ENCODE results near the gene MIGA2.
"Not testable (repeated sequence)": the region's sequence is repeated elsewhere in the genome, so short reads cannot be mapped to it uniquely, and the experiment has no call there.

Gene MIGA2

DNA sequence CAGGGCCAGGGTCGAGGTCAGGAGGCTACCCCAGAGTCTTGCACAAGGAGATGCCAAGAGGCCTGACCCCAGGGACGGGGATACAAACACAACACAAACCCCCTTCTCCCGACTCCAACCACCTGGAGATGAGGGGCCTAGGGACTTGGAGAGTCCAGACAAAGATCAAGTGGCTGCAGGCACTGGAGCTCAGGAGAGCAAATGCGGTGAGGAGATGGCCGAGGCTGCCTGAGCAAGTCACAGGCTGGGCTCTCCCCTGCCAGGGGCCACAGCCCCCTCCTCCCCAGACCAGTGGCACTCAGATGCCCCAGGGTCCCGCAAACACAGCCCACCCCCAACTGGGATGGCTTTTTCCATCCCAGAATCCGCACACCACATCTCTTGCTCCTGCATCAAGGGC lies 24.1 kb upstream of the MIGA2 start:
- DNase-seq, result no peak

GRCh38 chr9:129012893-129013448 lies 23.5 kb upstream of the MIGA2 start:
- no peak for DNase-seq

DNA sequence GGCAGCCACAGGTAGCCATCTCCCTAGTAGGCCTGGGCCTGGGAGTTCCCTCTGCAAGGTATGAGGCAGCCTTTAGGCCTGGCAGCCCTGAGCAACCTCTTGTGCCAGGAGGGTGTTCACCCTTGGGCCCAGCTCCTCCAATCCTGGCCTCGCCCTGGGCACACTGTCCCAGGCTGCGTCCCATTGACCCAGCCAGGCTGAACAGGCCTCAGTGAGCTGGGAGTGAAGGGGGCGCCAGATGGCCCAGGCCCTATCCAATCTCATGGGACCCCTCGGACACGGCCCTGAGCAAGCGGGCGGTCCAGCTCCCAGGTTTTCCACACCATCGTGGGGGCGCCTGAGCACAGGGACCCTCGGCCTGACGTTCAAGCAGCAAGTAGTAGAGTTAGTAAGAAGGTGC lies 22.8 kb upstream of the MIGA2 start:
- no peak for DNase-seq

- no peak for DNase-seq
These were observed 22.3 kb upstream of the MIGA2 start for GRCh38 chr9:129014124-129014523.

- DNase-seq, result no peak
These were observed 21.8 kb upstream of the MIGA2 start for GRCh38 chr9:129014608-129015007.

DNA sequence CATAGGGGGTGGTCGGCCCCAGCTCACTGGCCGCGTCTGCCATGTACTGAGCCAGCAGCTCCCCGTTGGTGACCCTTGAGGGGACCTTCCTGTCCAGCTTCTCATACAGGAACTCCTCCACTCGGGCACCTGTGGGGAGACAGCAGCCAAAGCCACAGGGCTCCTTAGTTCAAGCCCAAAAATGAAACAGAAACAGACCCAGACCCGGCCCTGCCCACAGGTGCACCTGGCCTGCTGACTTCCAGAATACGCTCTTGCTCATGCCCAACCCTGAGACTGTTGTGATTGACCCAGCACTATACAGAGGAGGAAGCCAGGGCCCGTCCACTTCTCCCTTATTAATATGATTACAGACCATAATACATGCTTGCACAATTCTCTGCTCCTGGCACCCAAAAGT lies 15.3 kb upstream of the MIGA2 start:
- DNase-seq, result no peak

DNA sequence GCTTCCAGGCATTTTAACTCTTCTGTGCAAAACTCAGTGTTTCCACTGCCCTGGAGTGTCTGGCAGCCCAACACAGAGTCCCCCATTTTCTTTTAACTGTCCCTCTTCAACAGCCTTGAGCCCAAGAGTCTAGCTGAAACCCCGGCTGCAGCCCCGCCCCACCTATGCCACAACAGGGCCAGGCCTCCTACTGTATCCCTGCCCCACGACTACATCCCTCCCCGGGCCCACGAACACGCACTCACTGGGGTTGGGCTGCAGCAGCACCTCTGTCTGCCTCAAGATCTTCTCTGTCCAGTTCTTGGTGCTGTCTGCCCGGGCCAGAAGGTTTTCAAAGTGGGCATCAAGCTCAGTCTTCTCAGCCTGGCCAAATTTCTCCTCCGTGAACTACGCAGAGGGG lies 14.4 kb upstream of the MIGA2 start:
- no peak for DNase-seq

DNA sequence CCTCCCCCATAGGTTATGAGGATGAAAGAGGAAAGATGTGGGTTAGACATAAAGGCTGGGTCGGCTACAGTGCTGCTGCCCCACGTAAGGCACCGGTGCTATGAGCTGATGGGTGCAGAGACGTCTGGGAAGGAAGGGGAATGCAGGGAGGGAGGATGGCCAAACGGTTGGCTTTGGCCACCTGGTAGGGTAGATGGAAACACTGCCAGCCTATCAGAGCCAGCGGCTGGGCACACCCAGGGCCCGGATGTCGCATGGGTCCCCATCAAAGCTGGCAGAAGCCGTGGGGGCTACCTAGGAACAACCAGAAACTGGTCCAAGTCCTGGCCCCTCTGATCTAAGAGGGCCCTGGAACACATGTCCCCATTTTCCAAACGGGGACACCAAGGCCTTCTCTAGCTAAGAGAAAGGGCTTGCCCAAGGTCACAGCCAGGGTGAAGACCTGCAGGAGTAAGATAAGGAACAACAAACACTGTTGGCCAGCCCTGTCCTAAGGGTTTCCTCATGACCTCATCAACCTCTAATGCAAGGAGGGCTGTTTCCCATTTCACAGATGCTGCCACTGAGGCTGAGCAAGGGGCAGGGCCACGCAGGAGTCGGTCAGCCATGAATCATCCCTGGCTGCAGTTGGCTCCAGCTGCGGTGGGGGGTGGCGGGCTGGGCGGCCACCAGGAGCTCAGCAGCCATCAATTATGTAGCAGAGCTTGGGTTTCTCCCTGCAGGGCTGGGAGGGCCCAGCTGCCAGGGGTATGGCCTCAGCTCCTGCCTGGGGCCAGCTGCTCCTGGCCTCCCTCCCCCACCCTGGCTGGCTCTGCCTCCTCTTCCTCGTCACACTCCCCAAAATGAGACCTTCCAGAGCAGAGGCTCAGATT lies 13.2 kb upstream of the MIGA2 start:
- no peak for DNase-seq

DNA sequence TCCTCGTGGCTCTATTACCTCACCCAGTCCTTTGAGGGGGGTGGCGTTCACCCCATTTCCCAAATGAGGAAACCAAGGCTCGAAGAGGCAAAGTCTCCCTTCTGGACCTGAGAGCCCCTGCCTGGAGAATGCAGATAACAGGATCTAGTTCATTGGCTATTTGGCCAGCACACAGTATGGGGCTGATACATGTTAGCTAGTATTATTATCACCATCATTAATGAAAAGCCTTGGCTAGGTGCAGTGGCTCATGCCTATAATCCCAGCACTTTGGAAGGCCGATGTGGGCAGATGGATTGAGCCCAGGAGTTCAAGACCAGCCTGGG lies 12.6 kb upstream of the MIGA2 start:
- DNase-seq, result no peak

DNA sequence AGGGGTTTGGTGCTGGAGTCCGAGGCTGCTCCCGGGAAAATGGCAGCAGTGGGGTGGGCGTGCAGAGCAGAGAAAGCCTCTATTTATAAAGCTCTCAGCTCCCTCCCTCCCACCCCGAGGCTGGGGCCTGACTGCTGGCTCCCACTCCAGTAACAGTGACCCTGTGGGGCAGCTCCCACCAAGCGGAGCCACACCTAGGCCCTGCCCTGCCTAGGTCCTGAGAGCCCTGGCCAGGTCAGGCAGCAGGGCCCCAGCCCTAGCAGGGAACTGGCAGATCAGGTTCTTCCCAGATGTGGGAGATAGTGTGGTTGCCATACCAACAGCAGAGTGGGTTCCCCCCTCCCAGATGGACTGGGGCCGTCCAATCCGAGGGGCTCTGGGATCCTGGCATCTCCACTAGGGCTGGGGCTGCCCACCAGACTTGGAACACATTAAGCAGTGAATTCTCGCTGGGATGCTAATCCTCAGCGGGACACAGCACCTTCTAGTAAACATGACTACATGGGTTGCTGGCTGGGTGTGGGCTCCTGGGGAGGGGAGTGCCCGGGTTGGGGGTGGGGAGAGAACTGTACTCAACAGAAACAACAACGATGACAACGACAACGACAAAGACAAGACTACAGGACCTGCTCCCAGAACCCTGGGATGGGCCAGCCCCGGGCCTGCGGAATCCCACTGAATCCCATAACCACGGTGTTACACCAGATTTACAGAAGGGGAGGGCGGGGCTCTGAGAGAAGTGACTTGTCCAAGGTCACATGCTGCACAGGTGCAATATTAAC lies 9.8 kb upstream of the MIGA2 start:
- DNase-seq, result no peak

DNA sequence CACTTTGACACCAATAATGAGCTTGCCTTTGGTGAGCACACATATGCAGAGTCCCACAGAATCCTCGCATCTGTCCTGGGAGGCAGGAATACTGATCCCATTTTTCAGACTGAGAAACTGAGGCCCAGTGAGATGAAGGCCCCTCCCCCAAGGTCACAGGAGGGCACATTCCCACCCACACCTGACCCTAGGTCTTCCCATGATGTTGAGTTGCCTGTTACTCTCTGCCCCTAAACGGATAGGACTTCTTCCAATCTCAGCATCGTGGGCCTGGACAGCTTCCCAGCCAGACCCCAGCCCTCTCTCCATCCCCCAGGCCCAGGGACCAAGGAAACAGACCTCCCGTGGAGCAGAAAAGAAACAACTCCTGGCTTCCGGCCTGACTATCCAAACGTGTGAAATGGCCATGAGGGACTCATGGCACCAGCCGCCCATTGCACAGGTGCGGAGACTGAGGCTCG lies 9.2 kb upstream of the MIGA2 start:
- no peak for DNase-seq

DNA sequence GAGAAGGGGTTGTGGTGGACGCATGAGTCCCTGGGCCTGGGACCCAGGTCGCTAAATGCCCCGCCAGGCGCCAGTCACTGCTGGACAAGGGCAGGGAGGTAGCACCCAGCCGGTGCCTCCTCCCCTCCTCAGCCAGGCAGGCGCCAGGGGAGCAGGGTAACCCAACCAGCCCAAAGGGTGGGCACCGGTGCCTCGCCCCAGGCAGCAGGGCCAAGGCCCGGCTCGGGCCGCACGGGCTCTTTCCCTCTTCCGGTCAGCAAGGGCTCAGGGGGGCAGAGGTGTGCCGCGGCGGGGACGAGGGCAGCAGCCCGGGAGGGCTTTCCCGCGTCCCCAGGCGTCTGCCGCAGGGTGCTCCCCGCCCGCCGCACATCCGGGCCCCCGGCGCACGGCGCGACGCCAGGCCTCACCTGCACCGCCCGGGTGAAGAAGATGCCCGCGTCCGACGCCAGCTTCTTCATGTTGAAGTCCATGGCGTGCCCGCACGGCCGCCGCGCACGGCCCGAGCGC lies 8.7 kb upstream of the MIGA2 start:
- DNase-seq, result no peak

- peak; percentile 79 for DNase-seq
These were observed 8.0 kb upstream of the MIGA2 start, which contains the start of gene SH3GLB2 for GRCh38 chr9:129028192-129028966. Gene SH3GLB2, minus strand, starts transcription at chr9:129028331. Its CDS starts 177 bp downstream, at chr9:129028154.

DNA sequence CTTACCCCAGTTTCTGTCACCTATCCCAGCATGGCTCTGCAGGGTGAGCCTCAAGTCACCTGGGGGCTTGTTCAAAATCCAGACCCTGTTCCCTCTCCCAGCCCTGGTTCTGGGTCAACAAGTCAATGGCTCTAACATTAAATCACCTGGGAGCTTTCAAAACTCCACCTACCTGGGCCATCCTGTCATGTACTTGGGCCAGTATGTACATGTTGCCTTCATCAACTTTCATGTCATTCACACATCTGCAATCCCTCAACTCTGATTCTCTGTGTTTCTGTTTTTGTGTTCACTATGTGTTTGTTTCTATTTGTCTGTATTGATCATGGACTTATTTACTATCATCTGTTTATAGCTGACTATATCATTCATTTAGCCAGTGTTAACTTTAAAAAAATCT lies 6.2 kb upstream of the MIGA2 start:
- no peak for DNase-seq

DNA sequence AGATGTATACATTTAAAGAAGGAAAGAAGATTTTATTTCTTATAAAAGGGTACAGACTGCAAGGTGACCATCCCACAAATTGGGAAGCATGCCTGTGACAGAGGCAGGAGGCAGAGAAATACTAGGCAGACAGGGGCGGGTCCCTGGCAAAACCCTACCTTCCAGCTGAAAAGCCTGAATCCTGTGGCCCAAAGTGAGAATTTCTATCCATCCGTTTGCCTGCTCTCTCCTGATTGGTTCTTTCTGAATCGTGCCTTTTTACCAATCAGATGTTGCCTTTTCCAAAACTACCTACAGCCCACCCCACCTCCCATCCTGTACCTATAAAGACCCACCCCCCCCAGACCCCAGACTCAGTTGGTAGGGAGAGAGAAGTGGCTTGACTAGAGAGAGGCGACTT lies 4.9 kb upstream of the MIGA2 start:
- DNase-seq, result no peak

GRCh38 chr9:129032541-129033159 lies 3.8 kb upstream of the MIGA2 start:
- DNase-seq, result no peak

DNA sequence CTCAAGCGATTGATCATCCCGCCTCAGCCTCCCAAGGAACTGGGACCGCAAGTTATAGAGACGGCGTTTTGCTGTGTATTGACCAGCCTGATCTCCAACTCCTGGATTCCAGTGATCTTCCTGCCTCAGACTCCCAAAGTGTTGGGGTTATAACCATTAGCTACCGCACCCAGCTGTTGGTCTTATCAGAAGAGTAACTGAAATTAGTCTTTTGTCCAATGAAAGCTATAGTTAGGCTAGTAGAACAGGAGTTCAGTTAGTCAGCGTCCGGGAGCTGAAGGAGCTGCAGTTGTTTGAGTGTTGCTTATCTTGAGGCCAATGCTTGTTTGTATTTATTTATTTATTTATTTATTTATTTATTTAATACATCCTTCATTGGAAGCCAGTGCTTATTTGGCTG lies 3.2 kb upstream of the MIGA2 start:
- no peak for DNase-seq

- not testable (repeated sequence) for DNase-seq
These were observed 588 bp upstream of the MIGA2 start for GRCh38 chr9:129035838-129036237.

- DNase-seq, result no peak
These were observed 719 bp downstream of the MIGA2 start for GRCh38 chr9:129036923-129037766.

DNA sequence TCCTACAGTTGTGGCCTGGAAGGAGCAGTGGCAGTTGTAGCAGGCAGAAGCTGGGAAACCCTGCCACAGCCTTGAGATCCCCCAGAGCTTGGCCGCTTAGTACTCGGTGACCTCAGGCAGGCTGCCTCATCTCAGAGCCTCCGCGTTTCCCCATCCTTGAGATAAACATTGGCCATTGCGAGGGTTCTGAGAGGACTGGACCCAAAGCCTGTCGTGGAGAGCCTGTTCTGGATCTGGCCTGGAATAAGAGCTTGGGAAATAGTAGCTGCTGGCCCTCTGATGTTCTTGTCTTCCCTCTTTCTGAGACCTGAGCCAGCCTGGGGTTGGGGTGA lies 1.3 kb downstream of the MIGA2 start:
- DNase-seq, result no peak

GRCh38 chr9:129038109-129038852 lies 1.9 kb downstream of the MIGA2 start:
- no peak for DNase-seq
